ENCODE data around the gene TSSK1B.

DNA sequence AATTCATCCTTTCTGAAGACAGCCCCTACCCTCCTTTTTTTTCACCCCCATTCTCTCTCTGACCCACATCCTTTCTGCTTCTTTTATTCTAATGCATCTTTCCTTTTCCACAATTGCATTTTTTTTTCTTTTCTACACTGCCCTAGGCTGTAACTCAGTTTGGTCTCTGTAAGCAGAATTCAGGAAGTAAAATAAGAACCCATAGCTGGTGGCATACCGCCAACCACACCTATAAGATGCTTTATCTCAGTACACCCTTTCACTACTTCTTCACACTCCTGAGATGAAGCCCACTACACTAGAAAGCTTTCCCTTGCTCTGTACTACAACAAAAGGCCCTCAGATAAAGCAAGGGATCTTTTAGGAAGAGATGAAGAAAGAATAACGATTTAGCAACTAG lies 16.1 kb upstream of the TSSK1B start:
- no peak for TF ChIP-seq POLR2A (IDR thresholded peaks at IDR 0.05)
- TF ChIP-seq, protein P1, sequence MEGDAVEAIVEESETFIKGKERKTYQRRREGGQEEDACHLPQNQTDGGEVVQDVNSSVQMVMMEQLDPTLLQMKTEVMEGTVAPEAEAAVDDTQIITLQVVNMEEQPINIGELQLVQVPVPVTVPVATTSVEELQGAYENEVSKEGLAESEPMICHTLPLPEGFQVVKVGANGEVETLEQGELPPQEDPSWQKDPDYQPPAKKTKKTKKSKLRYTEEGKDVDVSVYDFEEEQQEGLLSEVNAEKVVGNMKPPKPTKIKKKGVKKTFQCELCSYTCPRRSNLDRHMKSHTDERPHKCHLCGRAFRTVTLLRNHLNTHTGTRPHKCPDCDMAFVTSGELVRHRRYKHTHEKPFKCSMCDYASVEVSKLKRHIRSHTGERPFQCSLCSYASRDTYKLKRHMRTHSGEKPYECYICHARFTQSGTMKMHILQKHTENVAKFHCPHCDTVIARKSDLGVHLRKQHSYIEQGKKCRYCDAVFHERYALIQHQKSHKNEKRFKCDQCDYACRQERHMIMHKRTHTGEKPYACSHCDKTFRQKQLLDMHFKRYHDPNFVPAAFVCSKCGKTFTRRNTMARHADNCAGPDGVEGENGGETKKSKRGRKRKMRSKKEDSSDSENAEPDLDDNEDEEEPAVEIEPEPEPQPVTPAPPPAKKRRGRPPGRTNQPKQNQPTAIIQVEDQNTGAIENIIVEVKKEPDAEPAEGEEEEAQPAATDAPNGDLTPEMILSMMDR (IDR thresholded peaks at IDR 0.05): no peak

Measured in testis (tissue), 2 donors.